ENCODE measurements around the gene PTBP3.
"Not testable (repeated sequence)": the region's sequence is repeated elsewhere in the genome, so short reads cannot be mapped to it uniquely, and the experiment has no call there.

The PTBP3 gene

DNA sequence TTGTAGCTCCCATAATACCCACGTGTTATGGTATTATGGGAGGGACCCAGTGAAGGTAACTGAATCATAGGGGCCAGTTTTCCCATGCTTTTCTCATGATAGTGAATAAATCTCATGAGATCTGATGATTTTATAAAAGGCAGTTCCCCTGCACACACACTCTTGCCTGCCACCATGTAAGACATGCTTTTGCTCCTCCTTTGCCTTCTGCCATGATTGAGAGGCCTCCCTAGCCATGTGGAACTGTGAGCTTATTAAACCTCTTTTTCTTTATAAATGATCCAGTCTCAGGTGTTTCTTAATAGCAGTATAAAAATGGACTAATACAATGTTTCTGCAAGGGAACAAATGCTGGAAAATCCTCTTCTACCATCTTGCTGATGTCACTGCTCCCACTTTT lies 36.4 kb upstream of the PTBP3 start:
- no peak overlapping the region for H2AFZ ChIP-seq (ENCODE audit: low read length)
- no peaks in the 10 kb centered on the region for H3K9me3 ChIP-seq (replicated peaks; ENCODE audit: insufficient read depth, low read length)
- no peak overlapping the region for H3K9ac ChIP-seq (ENCODE audit: low read length)
- H3K79me2 ChIP-seq (ENCODE audit: low read length): no peaks in the 10 kb centered on the region
- TF ChIP-seq, protein P1, sequence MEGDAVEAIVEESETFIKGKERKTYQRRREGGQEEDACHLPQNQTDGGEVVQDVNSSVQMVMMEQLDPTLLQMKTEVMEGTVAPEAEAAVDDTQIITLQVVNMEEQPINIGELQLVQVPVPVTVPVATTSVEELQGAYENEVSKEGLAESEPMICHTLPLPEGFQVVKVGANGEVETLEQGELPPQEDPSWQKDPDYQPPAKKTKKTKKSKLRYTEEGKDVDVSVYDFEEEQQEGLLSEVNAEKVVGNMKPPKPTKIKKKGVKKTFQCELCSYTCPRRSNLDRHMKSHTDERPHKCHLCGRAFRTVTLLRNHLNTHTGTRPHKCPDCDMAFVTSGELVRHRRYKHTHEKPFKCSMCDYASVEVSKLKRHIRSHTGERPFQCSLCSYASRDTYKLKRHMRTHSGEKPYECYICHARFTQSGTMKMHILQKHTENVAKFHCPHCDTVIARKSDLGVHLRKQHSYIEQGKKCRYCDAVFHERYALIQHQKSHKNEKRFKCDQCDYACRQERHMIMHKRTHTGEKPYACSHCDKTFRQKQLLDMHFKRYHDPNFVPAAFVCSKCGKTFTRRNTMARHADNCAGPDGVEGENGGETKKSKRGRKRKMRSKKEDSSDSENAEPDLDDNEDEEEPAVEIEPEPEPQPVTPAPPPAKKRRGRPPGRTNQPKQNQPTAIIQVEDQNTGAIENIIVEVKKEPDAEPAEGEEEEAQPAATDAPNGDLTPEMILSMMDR (IDR thresholded peaks at IDR 0.05; ENCODE audit: low read length): no peak
- TF ChIP-seq EZH2 (optimal IDR thresholded peaks at IDR 0.05; ENCODE audit: low read depth, low read length) (no peak), EZH2phosphoT487 (IDR thresholded peaks at IDR 0.05; ENCODE audit: low read length) (no peak)
- no peaks in the 10 kb centered on the region for H3K9me2 ChIP-seq (replicated peaks; ENCODE audit: insufficient read depth, low read length)
- no peak overlapping the region for H3K4me3 ChIP-seq (ENCODE audit: low read length)
- H3F3A ChIP-seq (ENCODE audit: insufficient read depth, low read length): no peaks in the 10 kb centered on the region
- H4K20me1 ChIP-seq (ENCODE audit: insufficient read depth, low read length): no peaks in the 10 kb centered on the region
- no peaks in the 10 kb centered on the region for H3K27me3 ChIP-seq (replicated peaks; ENCODE audit: insufficient read depth, low read length)
- DNase-seq: no peak
- H3K36me3 ChIP-seq (replicated peaks; ENCODE audit: insufficient read depth, low read length): no peaks in the 10 kb centered on the region
- H3K27ac ChIP-seq (ENCODE audit: low read length): no peak overlapping the region
- no peaks in the 10 kb centered on the region for H3K4me1 ChIP-seq (ENCODE audit: low read length)
- H3K4me2 ChIP-seq (ENCODE audit: low read depth, low read length): no peak overlapping the region

DNA sequence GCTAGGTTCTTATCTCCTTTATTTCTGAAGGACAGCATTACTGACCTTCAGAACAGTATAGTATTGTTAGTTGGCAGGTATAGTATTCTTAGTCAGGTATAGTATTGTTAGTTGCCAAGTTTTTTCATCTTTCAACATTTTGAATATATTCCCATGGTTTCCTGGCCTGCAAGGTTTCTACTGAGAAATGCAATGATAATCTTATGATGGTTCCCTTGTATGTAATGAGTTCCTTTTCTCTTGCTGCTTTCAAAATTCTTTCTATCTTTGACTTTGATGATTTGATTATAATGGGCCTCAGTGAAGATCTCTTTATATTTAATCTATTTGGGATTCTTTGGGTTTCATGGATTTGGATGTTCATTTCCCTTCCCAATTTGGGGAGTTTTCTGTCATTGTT lies 34.0 kb upstream of the PTBP3 start:
- H3F3A ChIP-seq (ENCODE audit: insufficient read depth, low read length): no peaks in the 10 kb centered on the region

DNA sequence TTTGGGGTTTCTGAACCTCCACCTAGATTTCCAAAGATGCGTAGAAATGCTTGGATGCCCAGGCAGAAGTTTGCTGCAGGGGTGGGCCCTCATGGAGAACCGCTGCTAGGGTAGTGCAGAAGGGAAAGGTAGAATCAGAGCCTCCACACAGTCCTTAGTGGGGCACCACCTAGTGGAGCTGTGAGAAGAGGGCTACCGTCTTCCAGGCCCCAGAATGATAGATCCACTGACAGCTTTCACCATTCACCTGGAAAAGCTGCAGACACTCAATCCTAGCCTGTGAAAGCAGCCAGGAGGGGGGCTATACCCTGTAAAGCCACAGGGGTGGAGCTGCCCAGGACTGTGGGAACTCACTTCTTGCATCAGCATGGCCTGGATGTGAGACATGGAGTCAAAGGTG lies 33.2 kb upstream of the PTBP3 start:
- Histone ChIP-seq H3K36me3 (replicated peaks; ENCODE audit: insufficient read depth, low read length) (no peaks in the 10 kb centered on the region), H2AFZ (ENCODE audit: low read length) (no peak overlapping the region), H3K4me1 (ENCODE audit: low read length) (no peaks in the 10 kb centered on the region), H3K4me2 (ENCODE audit: low read depth, low read length) (no peak overlapping the region), H3K4me3 (ENCODE audit: low read length) (no peak overlapping the region), H4K20me1 (ENCODE audit: insufficient read depth, low read length) (no peaks in the 10 kb centered on the region), H3K9me2 (replicated peaks; ENCODE audit: insufficient read depth, low read length) (no peaks in the 10 kb centered on the region), H3K27me3 (replicated peaks; ENCODE audit: insufficient read depth, low read length) (no peaks in the 10 kb centered on the region), H3K9me3 (replicated peaks; ENCODE audit: insufficient read depth, low read length) (no peaks in the 10 kb centered on the region), H3F3A (ENCODE audit: insufficient read depth, low read length) (no peaks in the 10 kb centered on the region), H3K27ac (ENCODE audit: low read length) (no peak overlapping the region), H3K79me2 (ENCODE audit: low read length) (no peaks in the 10 kb centered on the region), H3K9ac (ENCODE audit: low read length) (no peak overlapping the region)
- TF ChIP-seq, protein P1 (IDR thresholded peaks at IDR 0.05; ENCODE audit: low read length): peak; percentile 5; the same call in 1 of the 2 replicates
- no peak for TF ChIP-seq EZH2 (optimal IDR thresholded peaks at IDR 0.05; ENCODE audit: low read depth, low read length)
- no peak for DNase-seq

More for the DNA sequence above, 34.0 kb upstream of the PTBP3 start:
- no peaks in the 10 kb centered on the region for H3K36me3 ChIP-seq (replicated peaks; ENCODE audit: insufficient read depth, low read length)
- no peak overlapping the region for H3K9ac ChIP-seq (ENCODE audit: low read length)
- DNase-seq: no peak
- no peak overlapping the region for H3K4me2 ChIP-seq (ENCODE audit: low read depth, low read length)
- no peak overlapping the region for H3K4me3 ChIP-seq (ENCODE audit: low read length)
- no peak overlapping the region for H2AFZ ChIP-seq (ENCODE audit: low read length)
- no peaks in the 10 kb centered on the region for H3K4me1 ChIP-seq (ENCODE audit: low read length)
- no peak for TF ChIP-seq EZH2phosphoT487 (IDR thresholded peaks at IDR 0.05; ENCODE audit: low read length)
- TF ChIP-seq, protein P1 (IDR thresholded peaks at IDR 0.05; ENCODE audit: low read length): no peak
- TF ChIP-seq EZH2 (optimal IDR thresholded peaks at IDR 0.05; ENCODE audit: low read depth, low read length): no peak
- H3K27ac ChIP-seq (ENCODE audit: low read length): no peak overlapping the region
- no peaks in the 10 kb centered on the region for H3K9me3 ChIP-seq (replicated peaks; ENCODE audit: insufficient read depth, low read length)
- no peaks in the 10 kb centered on the region for H3K9me2 ChIP-seq (replicated peaks; ENCODE audit: insufficient read depth, low read length)
- no peaks in the 10 kb centered on the region for H4K20me1 ChIP-seq (ENCODE audit: insufficient read depth, low read length)
- no peaks in the 10 kb centered on the region for H3K79me2 ChIP-seq (ENCODE audit: low read length)
- H3K27me3 ChIP-seq (replicated peaks; ENCODE audit: insufficient read depth, low read length): no peaks in the 10 kb centered on the region

DNA sequence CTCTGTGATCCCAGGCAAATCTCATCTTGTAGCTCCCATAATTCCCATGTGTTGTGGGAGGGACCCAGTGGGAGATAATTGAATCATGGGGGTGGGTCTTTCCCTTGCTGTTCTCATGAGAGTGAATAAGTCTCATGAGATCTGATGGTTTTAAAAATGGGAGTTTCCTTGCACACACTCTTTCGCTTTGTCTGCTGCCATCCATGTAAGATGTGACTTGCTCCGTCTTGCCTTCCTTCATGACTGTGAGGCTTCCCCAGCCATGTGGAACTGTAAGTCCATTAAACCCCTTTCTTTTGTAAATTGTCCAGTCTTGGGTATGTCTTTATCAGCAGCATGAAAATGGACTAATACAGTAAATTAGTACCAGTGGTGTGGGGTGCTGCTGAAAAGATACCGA lies 31.8 kb upstream of the PTBP3 start:
- not testable (repeated sequence) for H3K9ac ChIP-seq (ENCODE audit: low read length); H3K27me3 ChIP-seq (replicated peaks; ENCODE audit: insufficient read depth, low read length); H3K9me3 ChIP-seq (replicated peaks; ENCODE audit: insufficient read depth, low read length); H3K27ac ChIP-seq (ENCODE audit: low read length); H3K4me1 ChIP-seq (ENCODE audit: low read length); H3K4me3 ChIP-seq (ENCODE audit: low read length); H3K36me3 ChIP-seq (replicated peaks; ENCODE audit: insufficient read depth, low read length); H3F3A ChIP-seq (ENCODE audit: insufficient read depth, low read length); H2AFZ ChIP-seq (ENCODE audit: low read length); H3K9me2 ChIP-seq (replicated peaks; ENCODE audit: insufficient read depth, low read length); H3K79me2 ChIP-seq (ENCODE audit: low read length); H4K20me1 ChIP-seq (ENCODE audit: insufficient read depth, low read length); H3K4me2 ChIP-seq (ENCODE audit: low read depth, low read length); DNase-seq

Data from MM.1S (cell line).